Neural cell (in vitro differentiated cells): ENCODE results near the gene PEG3. TPM values are rescaled to one million over a fixed set of nuclear protein-coding genes. Genes with fewer than 3 reads are reported as not detected.

Experiments
- H2AFZ ChIP-seq: fragments of 200-600, 300-800 bp; sonication (generic), shearing (Covaris generic); 2 replicates; pipeline ENCODE4 v1.6.0; 2014; ENCODE audit warnings: low read depth, mild to moderate bottlenecking, antibody characterized with exemption, low read length, moderate library complexity
- H3F3A ChIP-seq: fragments of 200-600 bp; shearing (Covaris generic); 2 replicates; pipeline ENCODE4 v1.6.1; 2016; ENCODE audit warnings: mild to moderate bottlenecking, moderate library complexity, mixed read lengths, antibody characterized with exemption, low read length; ENCODE audit not compliant: insufficient read depth, poor library complexity, severe bottlenecking
- H3K27ac ChIP-seq: fragments of 200-600, 300-800 bp; sonication (generic), shearing (Covaris generic); 2 replicates; pipeline ENCODE4 v1.5.1; 2014; ENCODE audit warnings: mild to moderate bottlenecking, low read length, moderate library complexity
- H3K27me3 ChIP-seq: fragments of 300-800, 200-600 bp; sonication (generic), shearing (Covaris generic); 2 replicates; pipeline ENCODE4 v1.6.0; 2014; ENCODE audit warnings: mild to moderate bottlenecking, low read depth, low read length, moderate library complexity; ENCODE audit not compliant: insufficient read depth
- H3K36me3 ChIP-seq: fragments of 300-800, 200-600 bp; sonication (generic), shearing (Covaris generic); 2 replicates; pipeline ENCODE4 v1.5.1; 2014; ENCODE audit warnings: mild to moderate bottlenecking, antibody characterized with exemption, low read length, moderate library complexity; ENCODE audit not compliant: insufficient read depth
- H3K4me2 ChIP-seq: fragments of 300-800, 200-600 bp; sonication (generic), shearing (Covaris generic); 2 replicates; pipeline ENCODE4 v1.6.0; 2014; ENCODE audit warnings: mild to moderate bottlenecking, low read length
- H3K4me3 ChIP-seq: fragments of 300-800, 200-600 bp; sonication (generic), shearing (Covaris generic); 2 replicates; pipeline ENCODE4 v1.5.1; 2014; ENCODE audit warnings: mild to moderate bottlenecking, low read length, moderate library complexity
- H3K79me2 ChIP-seq: fragments of 200-600 bp; shearing (Covaris generic); replicated peaks from 2 replicates; pipeline ENCODE4 v1.6.0; 2014; ENCODE audit warnings: mild to moderate bottlenecking, low read length, moderate library complexity; ENCODE audit not compliant: insufficient read depth
- H3K9ac ChIP-seq: fragments of 300-800, 200-600 bp; sonication (generic), shearing (Covaris generic); 2 replicates; pipeline ENCODE4 v1.6.1; 2016; ENCODE audit warnings: mild to moderate bottlenecking, low read length, mixed read lengths
- H3K9me2 ChIP-seq: fragments of 200-600 bp; shearing (Covaris generic); 2 replicates; pipeline ENCODE4 v1.6.1; 2016; ENCODE audit warnings: mild to moderate bottlenecking, low read length, mixed read lengths; ENCODE audit not compliant: insufficient read depth
- H3K9me3 ChIP-seq: fragments of 200-600, 300-800 bp; sonication (generic), shearing (Covaris generic); 2 replicates; pipeline ENCODE4 v1.6.1; 2016; ENCODE audit warnings: mild to moderate bottlenecking, mixed run types, low read length, moderate library complexity, mixed read lengths
- H4K20me1 ChIP-seq: fragments of 200-600 bp; shearing (Covaris generic); 2 replicates; pipeline ENCODE4 v1.6.1; 2016; ENCODE audit warnings: mild to moderate bottlenecking, mixed run types; ENCODE audit not compliant: insufficient read depth
- EP300 ChIP-seq: fragments of 450-650 bp; conservative IDR thresholded peaks from 2 replicates; pipeline ENCODE4 v1.6.1; 2014; ENCODE audit warnings: antibody characterized with exemption, mild to moderate bottlenecking, moderate library complexity; ENCODE audit not compliant: poor library complexity, severe bottlenecking
- EZH2 ChIP-seq: fragments of 200-600, 300-800 bp; shearing (Covaris generic), sonication (generic); IDR thresholded peaks from 2 replicates; pipeline ENCODE4 v1.6.1; 2014; ENCODE audit warnings: antibody characterized with exemption, low read length, borderline replicate concordance, mild to moderate bottlenecking; ENCODE audit not compliant: insufficient read depth, poor library complexity, severe bottlenecking
- MXI1 ChIP-seq: fragments of 450-650 bp; conservative IDR thresholded peaks from 2 replicates; pipeline ENCODE4 v1.6.1; 2014; ENCODE audit warnings: antibody characterized with exemption, mild to moderate bottlenecking; ENCODE audit not compliant: poor library complexity, severe bottlenecking
- POLR2AphosphoS5 ChIP-seq: IDR thresholded peaks from 2 replicates; pipeline ENCODE4 v1.6.1; 2012
- RAD21 ChIP-seq: fragments of 450-650 bp; conservative IDR thresholded peaks from 2 replicates; pipeline ENCODE4 v1.6.1; 2014; ENCODE audit warnings: antibody characterized with exemption, mild to moderate bottlenecking, moderate library complexity
- SMC3 ChIP-seq: fragments of 450-650 bp; conservative IDR thresholded peaks from 2 replicates; pipeline ENCODE4 v1.6.1; 2014; ENCODE audit warnings: antibody characterized with exemption, mild to moderate bottlenecking, moderate library complexity; ENCODE audit not compliant: poor library complexity
- TAF1 ChIP-seq: IDR thresholded peaks from 2 replicates; pipeline ENCODE4 v1.6.1; 2012; ENCODE audit warnings: low read depth
- polyA plus RNA-seq: library from polyadenylated mRNA; depleted of rRNA; stranded (reverse); fragments of >200 nt; gene quantifications from 2 replicates; pipeline ENCODE4 v1.2.3, GENCODE V29; 2014
- TF ChIP-seq, protein P1 (sequence below): IDR thresholded peaks from 2 replicates; pipeline ENCODE4 v1.6.1; 2012; ENCODE audit warnings: borderline replicate concordance
- TF ChIP-seq, protein P2 (sequence below): fragments of 450-650 bp; IDR thresholded peaks from 2 replicates; pipeline ENCODE4 v1.5.1; 2014; ENCODE audit warnings: antibody characterized with exemption, mild to moderate bottlenecking, moderate library complexity; ENCODE audit not compliant: poor library complexity, severe bottlenecking

PEG3 gene
- polyA plus RNA-seq, 1 donor from 2014 or later = 0.06 TPM

DNA sequence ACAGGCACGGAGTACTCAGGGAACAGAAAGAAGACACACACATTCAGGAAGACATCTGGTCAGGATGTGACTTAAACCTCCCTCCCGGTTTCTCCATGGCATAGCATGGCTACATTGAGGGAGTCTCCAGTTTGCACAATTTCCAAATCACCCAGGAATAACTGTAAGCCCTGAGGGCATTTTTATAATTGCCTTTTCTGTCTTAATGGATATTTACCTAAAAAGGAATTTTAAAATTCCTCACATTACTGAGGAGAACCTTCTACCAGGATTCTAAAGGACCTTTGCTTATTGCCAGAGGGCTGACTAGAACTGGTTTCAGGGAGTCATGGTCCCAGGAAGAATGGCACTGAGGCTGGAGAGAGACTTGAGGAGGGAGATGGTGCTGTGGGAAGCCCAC lies 21.4 kb downstream of the PEG3 start:
- Histone ChIP-seq H3K4me3 (no peak overlapping the region), H4K20me1 (no peaks in the 10 kb centered on the region), H3F3A (no peaks in the 10 kb centered on the region), H2AFZ (no peak overlapping the region), H3K79me2 (no peaks in the 10 kb centered on the region), H3K27ac (no peak overlapping the region), H3K9ac (no peak overlapping the region), H3K36me3 (no peaks in the 10 kb centered on the region), H3K9me2 (no peaks in the 10 kb centered on the region), H3K9me3 (peaks cover 22% of the 10 kb centered on the region), H3K27me3 (no peaks in the 10 kb centered on the region), H3K4me2 (no peak overlapping the region)
- TF ChIP-seq EZH2 = no peak
- TF ChIP-seq, protein P1, sequence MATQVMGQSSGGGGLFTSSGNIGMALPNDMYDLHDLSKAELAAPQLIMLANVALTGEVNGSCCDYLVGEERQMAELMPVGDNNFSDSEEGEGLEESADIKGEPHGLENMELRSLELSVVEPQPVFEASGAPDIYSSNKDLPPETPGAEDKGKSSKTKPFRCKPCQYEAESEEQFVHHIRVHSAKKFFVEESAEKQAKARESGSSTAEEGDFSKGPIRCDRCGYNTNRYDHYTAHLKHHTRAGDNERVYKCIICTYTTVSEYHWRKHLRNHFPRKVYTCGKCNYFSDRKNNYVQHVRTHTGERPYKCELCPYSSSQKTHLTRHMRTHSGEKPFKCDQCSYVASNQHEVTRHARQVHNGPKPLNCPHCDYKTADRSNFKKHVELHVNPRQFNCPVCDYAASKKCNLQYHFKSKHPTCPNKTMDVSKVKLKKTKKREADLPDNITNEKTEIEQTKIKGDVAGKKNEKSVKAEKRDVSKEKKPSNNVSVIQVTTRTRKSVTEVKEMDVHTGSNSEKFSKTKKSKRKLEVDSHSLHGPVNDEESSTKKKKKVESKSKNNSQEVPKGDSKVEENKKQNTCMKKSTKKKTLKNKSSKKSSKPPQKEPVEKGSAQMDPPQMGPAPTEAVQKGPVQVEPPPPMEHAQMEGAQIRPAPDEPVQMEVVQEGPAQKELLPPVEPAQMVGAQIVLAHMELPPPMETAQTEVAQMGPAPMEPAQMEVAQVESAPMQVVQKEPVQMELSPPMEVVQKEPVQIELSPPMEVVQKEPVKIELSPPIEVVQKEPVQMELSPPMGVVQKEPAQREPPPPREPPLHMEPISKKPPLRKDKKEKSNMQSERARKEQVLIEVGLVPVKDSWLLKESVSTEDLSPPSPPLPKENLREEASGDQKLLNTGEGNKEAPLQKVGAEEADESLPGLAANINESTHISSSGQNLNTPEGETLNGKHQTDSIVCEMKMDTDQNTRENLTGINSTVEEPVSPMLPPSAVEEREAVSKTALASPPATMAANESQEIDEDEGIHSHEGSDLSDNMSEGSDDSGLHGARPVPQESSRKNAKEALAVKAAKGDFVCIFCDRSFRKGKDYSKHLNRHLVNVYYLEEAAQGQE = no peak
- no peak for TF ChIP-seq RAD21
- no peak for TF ChIP-seq POLR2AphosphoS5
- TF ChIP-seq, protein P2, sequence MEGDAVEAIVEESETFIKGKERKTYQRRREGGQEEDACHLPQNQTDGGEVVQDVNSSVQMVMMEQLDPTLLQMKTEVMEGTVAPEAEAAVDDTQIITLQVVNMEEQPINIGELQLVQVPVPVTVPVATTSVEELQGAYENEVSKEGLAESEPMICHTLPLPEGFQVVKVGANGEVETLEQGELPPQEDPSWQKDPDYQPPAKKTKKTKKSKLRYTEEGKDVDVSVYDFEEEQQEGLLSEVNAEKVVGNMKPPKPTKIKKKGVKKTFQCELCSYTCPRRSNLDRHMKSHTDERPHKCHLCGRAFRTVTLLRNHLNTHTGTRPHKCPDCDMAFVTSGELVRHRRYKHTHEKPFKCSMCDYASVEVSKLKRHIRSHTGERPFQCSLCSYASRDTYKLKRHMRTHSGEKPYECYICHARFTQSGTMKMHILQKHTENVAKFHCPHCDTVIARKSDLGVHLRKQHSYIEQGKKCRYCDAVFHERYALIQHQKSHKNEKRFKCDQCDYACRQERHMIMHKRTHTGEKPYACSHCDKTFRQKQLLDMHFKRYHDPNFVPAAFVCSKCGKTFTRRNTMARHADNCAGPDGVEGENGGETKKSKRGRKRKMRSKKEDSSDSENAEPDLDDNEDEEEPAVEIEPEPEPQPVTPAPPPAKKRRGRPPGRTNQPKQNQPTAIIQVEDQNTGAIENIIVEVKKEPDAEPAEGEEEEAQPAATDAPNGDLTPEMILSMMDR = no peak
- no peak for TF ChIP-seq MXI1
- no peak for TF ChIP-seq SMC3
- TF ChIP-seq EP300 = no peak
- no peak for TF ChIP-seq TAF1

DNA sequence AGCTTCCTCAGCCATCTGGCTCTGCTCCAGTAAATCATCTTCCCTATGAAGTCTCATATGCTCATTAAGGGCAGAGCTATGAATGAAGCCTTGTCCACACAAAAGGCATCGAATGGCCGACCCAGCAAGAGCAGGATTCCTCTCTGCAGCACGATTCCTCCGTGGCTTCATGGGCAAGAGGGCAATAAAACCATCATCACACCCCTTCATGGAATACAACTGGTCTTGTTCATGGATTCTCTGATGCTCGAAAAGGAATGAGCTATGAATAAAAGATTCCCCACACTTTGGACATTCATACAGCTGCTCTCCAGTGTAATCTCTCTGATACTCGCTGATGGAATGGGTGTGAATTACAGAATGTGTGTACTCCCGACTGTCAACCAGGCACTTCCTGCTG lies 25.9 kb downstream of the PEG3 start:
- Histone ChIP-seq H3K9me3 (peaks cover 18% of the 10 kb centered on the region), H3F3A (no peaks in the 10 kb centered on the region), H3K9me2 (no peaks in the 10 kb centered on the region), H3K4me3 (no peak overlapping the region), H3K27ac (no peak overlapping the region), H2AFZ (no peak overlapping the region), H4K20me1 (no peaks in the 10 kb centered on the region), H3K27me3 (no peaks in the 10 kb centered on the region), H3K79me2 (no peaks in the 10 kb centered on the region), H3K9ac (no peak overlapping the region), H3K4me2 (no peak overlapping the region), H3K36me3 (no peaks in the 10 kb centered on the region)
- no peak for TF ChIP-seq POLR2AphosphoS5
- no peak for TF ChIP-seq EP300
- TF ChIP-seq, protein P1 = no peak
- TF ChIP-seq RAD21 = no peak
- TF ChIP-seq, protein P2 = no peak
- TF ChIP-seq MXI1 = no peak
- TF ChIP-seq SMC3 = no peak
- TF ChIP-seq TAF1 = no peak
- TF ChIP-seq EZH2 = no peak
